OCI-LY1 (cell line): Measurements from ENCODE around the gene OGDHL.
A peak's percentile ranks its signal among the peaks of the same experiment; 100 is the strongest.

Experiments
- H2AFZ ChIP-seq: fragments of 200-600 bp; sonication (generic), shearing (Covaris generic); 2 replicates; pipeline ENCODE4 v1.6.0; 2014; ENCODE audit warnings: antibody characterized with exemption, mild to moderate bottlenecking, low read length
- H3F3A ChIP-seq: fragments of 200-600 bp; sonication (generic), shearing (Covaris generic); 2 replicates; pipeline ENCODE4 v1.6.0; 2014; ENCODE audit warnings: mild to moderate bottlenecking, antibody characterized with exemption, low read length, moderate library complexity; ENCODE audit not compliant: insufficient read depth
- H3K27ac ChIP-seq: fragments of 200-600 bp; sonication (generic); 2 replicates; pipeline ENCODE4 v1.5.1; 2014; ENCODE audit warnings: low read length, mixed run types, mild to moderate bottlenecking, low read depth; ENCODE audit not compliant: poor library complexity, severe bottlenecking
- H3K27me3 ChIP-seq: fragments of 200-600 bp; sonication (generic); 2 replicates; pipeline ENCODE4 v1.6.0; 2014; ENCODE audit warnings: antibody characterized with exemption, mild to moderate bottlenecking, low read length, moderate library complexity; ENCODE audit not compliant: insufficient read depth
- H3K36me3 ChIP-seq: fragments of 200-600 bp; sonication (generic); 2 replicates; pipeline ENCODE4 v1.6.1; 2014; ENCODE audit warnings: mild to moderate bottlenecking, antibody characterized with exemption, low read length, moderate library complexity, mixed read lengths; ENCODE audit not compliant: insufficient read depth
- H3K4me1 ChIP-seq: fragments of 200-600 bp; sonication (generic); 2 replicates; pipeline ENCODE4 v1.5.1; 2014; ENCODE audit warnings: mild to moderate bottlenecking, low read length, moderate library complexity; ENCODE audit not compliant: insufficient read depth, severe bottlenecking
- H3K4me2 ChIP-seq: fragments of 200-600 bp; sonication (generic), shearing (Covaris generic); 2 replicates; pipeline ENCODE4 v1.6.1; 2014; ENCODE audit warnings: low read length
- H3K4me3 ChIP-seq: fragments of 200-600 bp; sonication (generic); 2 replicates; pipeline ENCODE4 v1.5.1; 2014; ENCODE audit warnings: low read length, low read depth, mild to moderate bottlenecking, mixed read lengths; ENCODE audit not compliant: poor library complexity, severe bottlenecking
- H3K79me2 ChIP-seq: fragments of 200-600 bp; shearing (Covaris generic); 2 replicates; pipeline ENCODE4 v1.6.1; 2016; ENCODE audit warnings: mixed run types, low read length, mixed read lengths; ENCODE audit not compliant: insufficient read depth
- H3K9ac ChIP-seq: fragments of 200-600 bp; sonication (generic), shearing (Covaris generic); 2 replicates; pipeline ENCODE4 v1.6.1; 2014; ENCODE audit warnings: mild to moderate bottlenecking, low read length, mixed read lengths
- H3K9me2 ChIP-seq: fragments of 200-600 bp; sonication (generic), shearing (Covaris generic); 2 replicates; pipeline ENCODE4 v1.6.1; 2014; ENCODE audit warnings: low read depth, mild to moderate bottlenecking, low read length, mixed read lengths
- H3K9me3 ChIP-seq: fragments of 200-600 bp; shearing (Covaris generic); 2 replicates; pipeline ENCODE4 v1.6.1; 2014; ENCODE audit warnings: low read length, mixed read lengths
- H4K20me1 ChIP-seq: fragments of 200-600 bp; sonication (generic), shearing (Covaris generic); 2 replicates; pipeline ENCODE4 v1.6.0; 2016; ENCODE audit warnings: mild to moderate bottlenecking, low read length; ENCODE audit not compliant: insufficient read depth
- EZH2 ChIP-seq: fragments of 200-600 bp; sonication (generic), shearing (Covaris generic); IDR thresholded peaks from 2 replicates; pipeline ENCODE4 v1.8.0; 2017; ENCODE audit warnings: borderline replicate concordance, mixed run types, mild to moderate bottlenecking, antibody characterized with exemption, low read length, moderate library complexity, mixed read lengths
- TF ChIP-seq, protein P1 (sequence below): fragments of 200-600 bp; sonication (generic), shearing (Covaris generic); IDR thresholded peaks from 2 replicates; pipeline ENCODE4 v1.5.1; 2017; ENCODE audit warnings: mild to moderate bottlenecking, antibody characterized with exemption, low read length, moderate library complexity, mixed read lengths

OGDHL gene

DNA sequence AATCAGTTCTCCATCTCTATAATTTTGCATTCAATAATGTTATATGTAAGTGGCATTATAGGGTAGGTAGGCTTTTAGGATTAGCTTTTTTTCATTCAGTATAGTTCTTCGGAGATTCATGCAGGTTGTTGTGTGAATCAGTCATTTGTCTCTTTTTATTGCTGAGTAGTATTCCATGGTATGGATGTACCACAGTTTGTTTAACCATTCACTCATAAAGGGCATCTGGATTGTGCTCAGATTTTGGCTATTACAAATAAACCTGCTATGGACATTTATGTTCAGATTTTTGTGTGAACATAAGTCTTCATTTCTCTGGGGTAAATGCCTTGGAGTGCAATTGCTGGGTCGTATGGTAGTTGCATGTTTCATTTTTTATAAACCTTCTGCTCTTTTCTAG lies 4.4 kb upstream of the OGDHL start:
- Histone ChIP-seq H3K4me2 (no peak overlapping the region), H3F3A (no peaks in the 10 kb centered on the region), H3K4me1 (no peaks in the 10 kb centered on the region), H3K79me2 (no peaks in the 10 kb centered on the region), H3K27ac (no peak overlapping the region), H3K9me3 (no peaks in the 10 kb centered on the region), H3K9me2 (no peaks in the 10 kb centered on the region), H4K20me1 (no peaks in the 10 kb centered on the region), H3K27me3 (no peaks in the 10 kb centered on the region), H2AFZ (no peak overlapping the region), H3K36me3 (no peaks in the 10 kb centered on the region), H3K4me3 (no peak overlapping the region), H3K9ac (no peak overlapping the region)
- TF ChIP-seq, protein P1, sequence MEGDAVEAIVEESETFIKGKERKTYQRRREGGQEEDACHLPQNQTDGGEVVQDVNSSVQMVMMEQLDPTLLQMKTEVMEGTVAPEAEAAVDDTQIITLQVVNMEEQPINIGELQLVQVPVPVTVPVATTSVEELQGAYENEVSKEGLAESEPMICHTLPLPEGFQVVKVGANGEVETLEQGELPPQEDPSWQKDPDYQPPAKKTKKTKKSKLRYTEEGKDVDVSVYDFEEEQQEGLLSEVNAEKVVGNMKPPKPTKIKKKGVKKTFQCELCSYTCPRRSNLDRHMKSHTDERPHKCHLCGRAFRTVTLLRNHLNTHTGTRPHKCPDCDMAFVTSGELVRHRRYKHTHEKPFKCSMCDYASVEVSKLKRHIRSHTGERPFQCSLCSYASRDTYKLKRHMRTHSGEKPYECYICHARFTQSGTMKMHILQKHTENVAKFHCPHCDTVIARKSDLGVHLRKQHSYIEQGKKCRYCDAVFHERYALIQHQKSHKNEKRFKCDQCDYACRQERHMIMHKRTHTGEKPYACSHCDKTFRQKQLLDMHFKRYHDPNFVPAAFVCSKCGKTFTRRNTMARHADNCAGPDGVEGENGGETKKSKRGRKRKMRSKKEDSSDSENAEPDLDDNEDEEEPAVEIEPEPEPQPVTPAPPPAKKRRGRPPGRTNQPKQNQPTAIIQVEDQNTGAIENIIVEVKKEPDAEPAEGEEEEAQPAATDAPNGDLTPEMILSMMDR, result no peak
- TF ChIP-seq EZH2, result no peak

DNA sequence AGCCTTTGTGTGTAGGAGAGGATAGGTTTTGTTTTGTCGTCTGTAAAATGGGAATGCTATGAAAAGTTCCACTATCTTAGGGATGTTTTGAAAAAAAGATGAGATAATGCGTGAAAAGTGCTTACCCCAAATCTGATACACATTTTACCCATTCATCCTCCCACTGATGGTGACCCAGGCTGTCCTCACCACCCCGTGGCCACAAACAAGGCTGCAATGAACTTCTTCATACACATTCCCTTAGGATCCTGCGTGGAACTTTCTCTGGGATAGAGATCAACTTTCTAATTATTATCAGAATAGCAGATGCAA lies 399 bp upstream of the OGDHL start:
- no peak overlapping the region for H2AFZ ChIP-seq
- H3K79me2 ChIP-seq, result no peaks in the 10 kb centered on the region
- H3K27ac ChIP-seq, result no peak overlapping the region
- H3K9ac ChIP-seq, result no peak overlapping the region
- H3K36me3 ChIP-seq, result no peaks in the 10 kb centered on the region
- no peaks in the 10 kb centered on the region for H4K20me1 ChIP-seq
- peak overlapping the region; percentile 65 for H3K4me3 ChIP-seq
- no peaks in the 10 kb centered on the region for H3K9me2 ChIP-seq
- H3F3A ChIP-seq, result no peaks in the 10 kb centered on the region
- H3K27me3 ChIP-seq, result no peaks in the 10 kb centered on the region
- no peaks in the 10 kb centered on the region for H3K9me3 ChIP-seq
- H3K4me1 ChIP-seq, result peaks cover 8% of the 10 kb centered on the region
- TF ChIP-seq EZH2, result no peak
- TF ChIP-seq, protein P1, result no peak
- no peak overlapping the region; the same call in 1 of the 2 replicates for H3K4me2 ChIP-seq

DNA sequence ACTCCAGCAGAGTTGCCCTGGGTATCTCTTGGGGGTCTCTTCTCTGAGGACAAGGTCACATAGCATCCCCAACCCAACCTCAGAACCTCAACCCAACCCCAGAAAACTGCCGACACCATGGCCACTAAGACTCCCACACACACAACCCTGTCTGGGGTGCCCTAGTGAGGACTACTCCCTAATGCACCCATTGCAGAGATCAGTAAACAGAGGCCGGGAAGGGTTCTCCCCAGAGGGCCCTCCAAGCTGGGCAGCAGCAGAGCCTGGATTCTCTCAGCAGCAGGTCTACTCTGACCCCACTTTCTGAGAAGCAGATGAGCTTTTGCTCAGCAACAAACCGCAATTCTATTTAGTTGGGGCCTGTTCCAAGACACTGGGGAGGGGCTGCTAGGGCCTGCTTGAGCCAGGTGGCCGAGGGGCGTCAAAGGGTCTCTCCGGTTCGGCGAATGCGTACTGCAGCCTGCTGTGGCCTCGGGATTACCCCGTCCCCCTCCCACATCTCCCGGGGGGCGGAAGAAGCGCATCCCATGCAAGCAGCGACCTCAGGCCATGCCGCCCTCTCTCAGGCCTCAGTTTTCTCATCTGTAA lies 828 bp downstream of the OGDHL start:
- Histone ChIP-seq H3K4me3 (peak overlapping the region; percentile 65), H3K9me3 (no peaks in the 10 kb centered on the region), H3K9me2 (no peaks in the 10 kb centered on the region), H4K20me1 (no peaks in the 10 kb centered on the region), H3K9ac (peak overlapping the region; percentile 54), H3K4me2 (peak overlapping the region; percentile 54), H3K27me3 (no peaks in the 10 kb centered on the region), H3K79me2 (no peaks in the 10 kb centered on the region), H3K27ac (no peak overlapping the region), H3F3A (no peaks in the 10 kb centered on the region), H3K36me3 (no peaks in the 10 kb centered on the region), H3K4me1 (peaks cover 8% of the 10 kb centered on the region), H2AFZ (no peak overlapping the region)
- no peak for TF ChIP-seq EZH2

DNA sequence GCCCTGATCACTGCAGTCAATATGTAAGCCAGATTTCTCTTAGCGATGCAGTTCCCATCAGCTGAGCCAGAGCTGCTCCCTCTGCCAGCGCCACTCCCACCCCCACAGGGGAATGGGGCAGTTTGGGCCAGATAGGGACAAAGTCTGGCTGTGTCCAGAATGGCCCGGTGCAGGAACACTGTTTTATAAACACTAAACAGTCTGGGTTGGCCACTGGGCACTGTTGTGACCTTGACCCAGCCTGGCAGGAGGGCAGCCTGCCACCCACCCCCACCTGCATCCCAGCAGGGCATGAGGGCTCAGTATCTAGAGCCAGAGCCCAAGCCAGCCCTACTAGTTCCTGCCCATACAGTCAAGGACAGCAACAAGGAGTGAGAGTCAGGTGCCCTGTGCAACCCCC lies 1.3 kb downstream of the OGDHL start:
- Histone ChIP-seq H3K4me3 (peak overlapping the region; percentile 65), H3K9me2 (no peaks in the 10 kb centered on the region), H3K36me3 (no peaks in the 10 kb centered on the region), H2AFZ (no peak overlapping the region), H3K9me3 (no peaks in the 10 kb centered on the region), H3K4me1 (peaks cover 8% of the 10 kb centered on the region), H4K20me1 (no peaks in the 10 kb centered on the region), H3F3A (no peaks in the 10 kb centered on the region), H3K79me2 (no peaks in the 10 kb centered on the region), H3K27ac (no peak overlapping the region), H3K4me2 (peak overlapping the region; percentile 54), H3K27me3 (no peaks in the 10 kb centered on the region), H3K9ac (no peak overlapping the region; the same call in 1 of the 2 replicates)
- TF ChIP-seq EZH2, result no peak
- TF ChIP-seq, protein P1, result no peak
